ENCODE results near the gene SPSB2.
A peak's percentile ranks its signal among the peaks of the same experiment; 100 is the strongest.

The SPSB2 gene

GRCh38 chr12:6845395-6845794 is 27.7 kb downstream of the SPSB2 start:
- no peak for DNase-seq (ENCODE audit: low read depth)
- H3K4me3 ChIP-seq (ENCODE audit: low read depth, low read length), result no peak overlapping the region
- no peak for TF ChIP-seq CTCF (IDR thresholded peaks at IDR 0.05; ENCODE audit: low read depth, low read length, missing control alignments)

GRCh38 chr12:6843118-6843902 is 29.8 kb downstream of the SPSB2 start:
- no peak for DNase-seq (ENCODE audit: low read depth)
- TF ChIP-seq CTCF (IDR thresholded peaks at IDR 0.05; ENCODE audit: low read depth, low read length, missing control alignments), result peak; percentile 40
- H3K4me3 ChIP-seq (ENCODE audit: low read depth, low read length), result no peak overlapping the region

GRCh38 chr12:6842075-6842474 is 31.0 kb downstream of the SPSB2 start:
- H3K4me3 ChIP-seq (ENCODE audit: low read depth, low read length), result no peak overlapping the region
- no peak for TF ChIP-seq CTCF (IDR thresholded peaks at IDR 0.05; ENCODE audit: low read depth, low read length, missing control alignments)
- DNase-seq (ENCODE audit: low read depth), result no peak

- no peak for TF ChIP-seq CTCF (IDR thresholded peaks at IDR 0.05; ENCODE audit: low read depth, low read length, missing control alignments)
- H3K4me3 ChIP-seq (ENCODE audit: low read depth, low read length), result no peak within 1 kb of the TSS
- no peak for DNase-seq (ENCODE audit: low read depth)
Measured at GRCh38 chr12:6840761-6841515, 32.2 kb downstream of the SPSB2 start, which contains the start of gene GNB3. TSS of gene GNB3 (plus strand) at chr12:6840925. CDS start at chr12:6841288, 363 bp downstream.

GRCh38 chr12:6840330-6840729 is 32.8 kb downstream of the SPSB2 start:
- TF ChIP-seq CTCF (IDR thresholded peaks at IDR 0.05; ENCODE audit: low read depth, low read length, missing control alignments), result no peak
- H3K4me3 ChIP-seq (ENCODE audit: low read depth, low read length), result no peak overlapping the region
- no peak for DNase-seq (ENCODE audit: low read depth)

GRCh38 chr12:6839482-6840201 is 33.5 kb downstream of the SPSB2 start:
- TF ChIP-seq CTCF (IDR thresholded peaks at IDR 0.05; ENCODE audit: low read depth, low read length, missing control alignments), result no peak
- H3K4me3 ChIP-seq (ENCODE audit: low read depth, low read length), result no peak overlapping the region
- DNase-seq (ENCODE audit: low read depth), result peak; percentile 71
